22Rv1 (cell line): ENCODE results near the gene EIF4G2.

Experiments used
- CTCF ChIP-seq: fragments of 450-650 bp; IDR thresholded peaks from 2 replicates; pipeline ENCODE4 v1.5.1; 2017; ENCODE audit warnings: mild to moderate bottlenecking
- ZFX ChIP-seq: fragments of 450-650 bp; IDR thresholded peaks from 2 replicates; pipeline ENCODE4 v1.6.1; 2017; ENCODE audit warnings: antibody characterized with exemption, borderline replicate concordance

GRCh38 chr11:10771457-10771856 is 37.3 kb downstream of the EIF4G2 start:
- TF ChIP-seq CTCF (no peak), ZFX (no peak)
